Measurements from ENCODE around the gene ATP6V1G1. TPM values are rescaled to one million over a fixed set of nuclear protein-coding genes. Genes with fewer than 3 reads are reported as not detected.

ATP6V1G1 gene
- total and polyA plus RNA-seq, 7 experiments from 2014 or later, result 86.2 to 372 (median 133) TPM

DNA sequence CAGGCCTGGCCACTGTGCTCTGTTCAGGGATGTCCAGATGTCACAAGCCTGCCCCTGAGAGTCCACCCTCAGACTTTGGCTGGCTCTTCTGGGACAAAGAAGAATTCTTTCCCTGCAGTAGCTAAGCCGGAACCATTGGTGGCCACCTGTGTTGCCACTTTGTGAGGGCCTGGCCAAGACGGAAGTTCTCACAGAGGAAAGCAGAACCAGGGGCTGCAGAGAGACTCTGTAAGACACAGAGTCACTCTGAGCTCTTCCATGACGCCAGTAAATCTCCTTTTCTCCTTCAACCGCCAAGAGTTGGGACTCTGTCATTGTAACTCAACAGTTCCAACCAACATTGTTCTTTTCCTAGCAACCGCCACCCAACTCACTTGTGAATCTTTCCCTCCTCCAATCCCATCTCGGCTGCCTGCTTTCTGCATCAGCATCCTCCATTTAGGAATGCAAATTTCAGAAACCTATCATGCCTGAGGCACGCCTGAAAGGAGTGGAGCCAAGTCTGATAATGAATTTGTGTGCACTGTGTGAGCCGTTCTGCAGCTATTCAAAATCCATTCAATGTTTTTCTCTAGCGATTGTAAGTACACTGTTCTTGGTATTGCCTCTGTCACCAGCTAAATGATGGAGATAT, 37.8 kb upstream of the ATP6V1G1 start:
- peaks cover 0 to 48% (median 9%) of the 10 kb centered on the region in 5 donors for H3K27me3 Mint-ChIP-seq
- intact Hi-C loops (cut with micrococcal nuclease), result no loop called here
- Histone ChIP-seq H3K4me3 (ENCODE audit: low read length) (no peak overlapping the region), H3K9me3 (ENCODE audit: control insufficient read depth in 2 of 3, low read length in 3 of 3) (no peaks in the 10 kb centered on the region), H3K27me3 (ENCODE audit: control insufficient read depth in 2 of 2, insufficient read depth in 2 of 2, low read length in 2 of 2) (peaks cover 0 to 5% of the 10 kb centered on the region in 2 donors), H3K4me1 (ENCODE audit: control insufficient read depth in 2 of 2, insufficient read depth in 2 of 2, low read length in 2 of 2) (no peaks in the 10 kb centered on the region), H3K27ac (ENCODE audit: low read depth, low read length) (no peak overlapping the region), H3K36me3 (ENCODE audit: control insufficient read depth in 2 of 3, insufficient read depth in 3 of 3, low read length in 3 of 3) (no peaks in the 10 kb centered on the region)
- H3K4me1 Mint-ChIP-seq, result no peaks in the 10 kb centered on the region
- peaks cover 0 to 6% (median 0%) of the 10 kb centered on the region in 5 donors for H3K36me3 Mint-ChIP-seq
- H3K4me3 Mint-ChIP-seq, result no peak overlapping the region
- CTCF ChIA-PET, result interaction anchor here (1.0 to 1.5 kb wide), 2 partner anchors 95 to 103 kb away, joined by 3 to 4 read pairs; no protein-coding TSS in a partner anchor
- DNase-seq, result no peak
- H3K9me3 Mint-ChIP-seq, result peaks cover 0 to 5% (median 0%) of the 10 kb centered on the region in 11 donors
- H3K27ac Mint-ChIP-seq, result no peak overlapping the region
- POLR2A ChIA-PET, result interaction anchor here (0.7 kb wide), 1 partner anchor 19 kb away, joined by 3 read pairs; no protein-coding TSS in a partner anchor
- ATAC-seq, result peak; percentile 31

DNA sequence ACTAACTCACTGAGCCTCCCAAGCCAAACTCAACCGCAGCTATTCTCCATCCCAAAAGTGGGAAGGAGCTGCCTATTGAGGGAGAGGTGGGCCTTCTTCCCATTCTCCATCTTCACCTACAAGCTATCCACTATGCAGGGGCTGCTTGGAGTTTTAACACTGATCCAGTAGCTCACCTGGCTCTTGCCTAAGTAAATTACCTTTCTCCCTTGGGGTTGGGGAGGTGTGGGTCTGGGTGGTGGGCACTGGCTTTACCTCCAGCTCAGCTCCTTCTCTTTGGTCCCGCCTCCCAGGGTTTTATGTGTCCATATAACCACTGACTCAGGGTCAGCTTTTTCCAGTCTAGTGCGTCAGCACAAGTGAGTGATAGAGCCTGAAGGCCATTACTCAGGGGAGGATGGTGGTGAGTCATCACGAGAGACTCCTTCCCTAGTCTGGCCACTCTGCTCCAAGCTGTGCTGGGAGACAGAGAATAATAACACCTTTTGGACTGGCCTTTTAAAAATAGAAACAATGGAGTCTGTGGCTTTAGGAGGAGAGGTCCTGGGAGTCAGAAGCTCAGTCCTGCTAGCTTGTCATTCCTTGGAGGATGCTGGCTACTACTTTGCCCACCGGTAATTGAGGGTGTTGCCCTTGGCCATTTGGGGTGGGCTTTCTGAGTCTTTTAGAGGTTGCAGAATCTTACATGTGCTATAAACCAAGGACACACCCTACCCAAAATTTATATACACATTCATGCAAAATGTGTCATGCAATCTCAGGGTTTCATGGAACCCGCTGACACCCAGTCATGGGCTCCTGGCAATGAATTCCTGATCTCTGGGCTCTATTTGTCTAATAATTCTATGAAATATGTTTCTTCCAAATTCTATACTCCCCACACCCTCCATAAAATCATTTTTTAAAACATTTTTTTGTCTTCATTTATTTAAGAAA, 35.6 kb upstream of the ATP6V1G1 start:
- DNase-seq, result no peak
- POLR2A ChIA-PET, result interaction anchor here (0.6 kb wide), 1 partner anchor 531 kb away, joined by 3 read pairs; no protein-coding TSS in a partner anchor
- peaks cover 0 to 11% (median 0%) of the 10 kb centered on the region in 11 donors for H3K9me3 Mint-ChIP-seq

DNA sequence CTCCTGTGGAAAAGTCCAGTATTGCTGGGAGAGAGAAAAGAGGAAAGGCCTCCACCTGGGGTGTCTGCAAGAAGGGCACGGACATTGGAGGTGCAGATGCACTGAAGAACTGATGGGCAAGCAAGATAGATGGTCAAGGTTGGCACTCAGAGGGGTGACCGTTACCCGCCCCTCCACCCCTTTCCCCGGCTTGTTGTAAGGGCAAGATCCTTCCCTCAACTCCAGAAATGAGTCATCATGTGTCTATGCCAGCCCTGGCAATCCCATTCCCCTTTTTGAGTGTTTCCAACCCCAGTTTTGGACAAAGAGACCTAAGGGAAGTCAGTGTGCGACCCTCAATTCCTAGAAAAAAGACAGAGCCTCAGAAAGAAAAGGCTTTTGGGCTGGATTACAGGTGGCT, 34.9 kb upstream of the ATP6V1G1 start:
- Mint-ChIP-seq H3K36me3 (peaks cover 0 to 5% (median 0%) of the 10 kb centered on the region in 5 donors), H3K4me3 (no peak overlapping the region), H3K4me1 (peaks cover 0 to 3% (median 0%) of the 10 kb centered on the region in 7 donors), H3K9me3 (peaks cover 0 to 6% (median 0%) of the 10 kb centered on the region in 11 donors), H3K27me3 (peaks cover 0 to 28% (median 0%) of the 10 kb centered on the region in 5 donors), H3K27ac (no peak overlapping the region)
- H3K27ac ChIP-seq (ENCODE audit: low read depth, low read length), result no peak overlapping the region
- CTCF ChIA-PET, result no interaction called here
- no peaks in the 10 kb centered on the region for H3K4me1 ChIP-seq (ENCODE audit: control insufficient read depth in 2 of 2, insufficient read depth in 2 of 2, low read length in 2 of 2)
- H3K4me3 ChIP-seq (ENCODE audit: low read length), result no peak overlapping the region
- POLR2A ChIA-PET, result no interaction called here
- peaks cover 0 to 4% (median 0%) of the 10 kb centered on the region in 3 experiments for H3K9me3 ChIP-seq (ENCODE audit: control insufficient read depth in 2 of 3, low read length in 3 of 3)
- no peaks in the 10 kb centered on the region for H3K36me3 ChIP-seq (ENCODE audit: control insufficient read depth in 2 of 3, insufficient read depth in 3 of 3, low read length in 3 of 3)
- intact Hi-C loops (cut with micrococcal nuclease), result no loop called here
- ATAC-seq, result no peak
- H3K27me3 ChIP-seq (ENCODE audit: control insufficient read depth in 2 of 2, insufficient read depth in 2 of 2, low read length in 2 of 2), result no peaks in the 10 kb centered on the region
- DNase-seq, result no peak

More for the DNA sequence above, 35.6 kb upstream of the ATP6V1G1 start:
- H3K36me3 Mint-ChIP-seq, result peaks cover 0 to 11% (median 0%) of the 10 kb centered on the region in 5 donors
- intact Hi-C loops (cut with micrococcal nuclease), result no loop called here
- H3K4me1 ChIP-seq (ENCODE audit: control insufficient read depth in 2 of 2, insufficient read depth in 2 of 2, low read length in 2 of 2), result no peaks in the 10 kb centered on the region
- H3K27ac ChIP-seq (ENCODE audit: low read depth, low read length), result no peak overlapping the region
- no peaks in the 10 kb centered on the region for H3K36me3 ChIP-seq (ENCODE audit: control insufficient read depth in 2 of 3, insufficient read depth in 3 of 3, low read length in 3 of 3)
- H3K27me3 ChIP-seq (ENCODE audit: control insufficient read depth in 2 of 2, insufficient read depth in 2 of 2, low read length in 2 of 2), result peaks cover 0 to 2% of the 10 kb centered on the region in 2 donors
- peak; percentile 70 for ATAC-seq
- H3K9me3 ChIP-seq (ENCODE audit: control insufficient read depth in 2 of 3, low read length in 3 of 3), result peaks cover 0 to 4% (median 0%) of the 10 kb centered on the region in 3 experiments
- H3K4me1 Mint-ChIP-seq, result peaks cover 0 to 2% (median 0%) of the 10 kb centered on the region in 7 donors
- CTCF ChIA-PET, result no interaction called here
- peaks cover 0 to 33% (median 5%) of the 10 kb centered on the region in 5 donors for H3K27me3 Mint-ChIP-seq
- H3K27ac Mint-ChIP-seq, result no peak overlapping the region
- H3K4me3 ChIP-seq (ENCODE audit: low read length), result no peak overlapping the region
- H3K4me3 Mint-ChIP-seq, result no peak overlapping the region

DNA sequence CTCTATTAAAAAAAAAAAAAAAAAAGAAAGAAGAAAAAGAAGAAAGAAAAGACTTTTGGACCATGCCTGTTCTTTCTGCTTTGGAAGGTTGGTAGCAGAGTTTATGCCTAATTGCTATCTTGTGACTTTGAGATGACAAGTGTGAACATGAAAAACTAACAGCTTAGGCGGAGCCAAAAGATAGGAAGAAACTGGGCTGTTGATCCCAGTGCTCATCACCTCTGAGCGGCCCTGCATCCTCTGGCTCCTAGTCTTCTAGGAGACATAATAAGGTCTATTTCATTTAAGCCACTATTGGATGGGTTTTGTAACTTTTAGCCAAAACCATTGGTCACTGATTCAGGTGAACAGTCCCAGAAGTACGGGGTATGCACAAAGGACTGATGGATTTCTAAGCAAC, 34.4 kb upstream of the ATP6V1G1 start:
- intact Hi-C loops (cut with micrococcal nuclease), result no loop called here
- CTCF ChIA-PET, result no interaction called here

DNA sequence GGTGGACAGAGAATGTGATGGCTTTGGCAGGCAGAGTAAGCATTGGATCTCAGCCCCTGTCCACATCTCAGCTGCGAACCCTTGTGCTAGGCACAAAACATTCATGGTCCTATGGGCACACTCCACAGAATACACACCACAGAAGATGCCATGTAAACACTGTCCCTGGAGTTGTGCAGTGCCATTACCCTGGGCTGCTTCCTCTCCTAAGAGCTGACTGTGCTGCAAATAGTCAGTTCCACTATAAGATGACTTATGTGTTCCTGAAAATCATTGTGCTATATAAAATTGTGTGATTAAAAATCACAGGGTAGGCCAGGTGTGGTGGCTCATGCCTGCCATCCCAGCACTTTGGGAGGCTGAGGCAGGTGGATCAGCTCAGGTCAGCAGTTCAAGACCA, 31.9 kb upstream of the ATP6V1G1 start:
- H3K36me3 Mint-ChIP-seq, result peaks cover 0 to 5% (median 0%) of the 10 kb centered on the region in 5 donors
- POLR2A ChIA-PET, result no interaction called here

More for the DNA sequence above, 34.4 kb upstream of the ATP6V1G1 start:
- Histone ChIP-seq H3K9me3 (ENCODE audit: control insufficient read depth in 2 of 3, low read length in 3 of 3) (peaks cover 0 to 4% (median 0%) of the 10 kb centered on the region in 3 experiments), H3K4me3 (ENCODE audit: low read length) (no peak overlapping the region), H3K27me3 (ENCODE audit: control insufficient read depth in 2 of 2, insufficient read depth in 2 of 2, low read length in 2 of 2) (no peaks in the 10 kb centered on the region), H3K4me1 (ENCODE audit: control insufficient read depth in 2 of 2, insufficient read depth in 2 of 2, low read length in 2 of 2) (no peaks in the 10 kb centered on the region), H3K27ac (ENCODE audit: low read depth, low read length) (no peak overlapping the region), H3K36me3 (ENCODE audit: control insufficient read depth in 2 of 3, insufficient read depth in 3 of 3, low read length in 3 of 3) (no peaks in the 10 kb centered on the region)
- H3K36me3 Mint-ChIP-seq, result peaks cover 0 to 5% (median 0%) of the 10 kb centered on the region in 5 donors
- ATAC-seq (no peak), DNase-seq (no peak)
- no peak overlapping the region for H3K4me3 Mint-ChIP-seq
- peaks cover 0 to 6% (median 0%) of the 10 kb centered on the region in 11 donors for H3K9me3 Mint-ChIP-seq
- no peak overlapping the region for H3K27ac Mint-ChIP-seq
- peaks cover 0 to 5% (median 0%) of the 10 kb centered on the region in 7 donors for H3K4me1 Mint-ChIP-seq
- POLR2A ChIA-PET, result no interaction called here
- H3K27me3 Mint-ChIP-seq, result peaks cover 0 to 26% (median 0%) of the 10 kb centered on the region in 5 donors

DNA sequence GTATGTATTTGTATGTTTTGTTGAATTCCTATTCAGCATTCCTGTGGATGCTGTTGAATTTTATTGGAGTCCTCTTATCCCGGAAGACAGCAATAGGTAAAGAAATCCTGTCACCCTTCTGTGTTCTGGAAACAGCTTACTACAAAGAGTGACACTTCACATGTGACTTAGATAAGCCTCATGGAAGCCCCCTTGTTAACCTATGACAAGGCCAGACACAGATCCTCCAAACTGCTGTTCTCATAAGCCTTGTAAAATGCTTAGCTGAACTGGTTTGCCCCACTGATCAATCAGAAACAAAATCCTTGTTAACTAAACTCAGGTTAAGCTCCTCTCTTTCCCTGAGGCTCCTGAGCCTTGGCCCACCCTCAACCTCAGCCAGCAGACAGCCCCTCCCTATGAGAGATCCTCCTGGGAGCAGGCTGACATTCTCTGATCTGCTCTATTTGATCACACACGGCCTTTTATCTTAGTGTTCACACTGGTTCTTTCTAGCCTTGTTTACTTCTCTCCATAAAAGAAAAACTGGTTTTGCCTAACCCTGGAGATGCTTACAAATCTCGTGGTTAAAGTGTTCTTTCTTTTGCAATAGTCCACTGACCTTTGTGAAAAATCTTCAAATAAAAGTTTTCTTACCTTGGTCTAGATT, 29.4 kb upstream of the ATP6V1G1 start:
- DNase-seq, result no peak
- no peak overlapping the region for H3K4me3 ChIP-seq (ENCODE audit: low read length)
- Mint-ChIP-seq H3K36me3 (peaks cover 0 to 5% (median 0%) of the 10 kb centered on the region in 5 donors), H3K27me3 (peaks cover 0 to 20% (median 0%) of the 10 kb centered on the region in 5 donors), H3K4me1 (peaks cover 0 to 7% (median 0%) of the 10 kb centered on the region in 7 donors), H3K9me3 (peaks cover 0 to 6% (median 0%) of the 10 kb centered on the region in 11 donors), H3K4me3 (no peak overlapping the region), H3K27ac (peak overlapping the region in 1 of 9 donors; percentile 39)
- intact Hi-C loops (cut with micrococcal nuclease), result no loop called here
- no peak for ATAC-seq
- ChIA-PET POLR2A (no interaction called here), CTCF (interaction anchor here (0.6 kb wide), 1 partner anchor 46 kb away, joined by 3 read pairs; no protein-coding TSS in a partner anchor)
- peaks cover 0 to 4% (median 0%) of the 10 kb centered on the region in 3 experiments for H3K9me3 ChIP-seq (ENCODE audit: control insufficient read depth in 2 of 3, low read length in 3 of 3)
- no peaks in the 10 kb centered on the region for H3K27me3 ChIP-seq (ENCODE audit: control insufficient read depth in 2 of 2, insufficient read depth in 2 of 2, low read length in 2 of 2)
- no peak overlapping the region for H3K27ac ChIP-seq (ENCODE audit: low read depth, low read length)
- H3K4me1 ChIP-seq (ENCODE audit: control insufficient read depth in 2 of 2, insufficient read depth in 2 of 2, low read length in 2 of 2), result no peaks in the 10 kb centered on the region
- H3K36me3 ChIP-seq (ENCODE audit: control insufficient read depth in 2 of 3, insufficient read depth in 3 of 3, low read length in 3 of 3), result no peaks in the 10 kb centered on the region

More for the DNA sequence above, 31.9 kb upstream of the ATP6V1G1 start:
- H3K4me1 ChIP-seq (ENCODE audit: control insufficient read depth in 2 of 2, insufficient read depth in 2 of 2, low read length in 2 of 2), result no peaks in the 10 kb centered on the region
- CTCF ChIA-PET, result no interaction called here
- no peaks in the 10 kb centered on the region for H3K36me3 ChIP-seq (ENCODE audit: control insufficient read depth in 2 of 3, insufficient read depth in 3 of 3, low read length in 3 of 3)
- H3K27ac ChIP-seq (ENCODE audit: low read depth, low read length), result no peak overlapping the region
- DNase-seq, result no peak
- intact Hi-C loops (cut with micrococcal nuclease), result no loop called here
- no peak overlapping the region for H3K4me3 ChIP-seq (ENCODE audit: low read length)
- H3K4me3 Mint-ChIP-seq, result no peak overlapping the region
- H3K9me3 ChIP-seq (ENCODE audit: control insufficient read depth in 2 of 3, low read length in 3 of 3), result peaks cover 0 to 4% (median 0%) of the 10 kb centered on the region in 3 experiments
- peaks cover 0 to 7% (median 0%) of the 10 kb centered on the region in 7 donors for H3K4me1 Mint-ChIP-seq
- peaks cover 0 to 6% (median 0%) of the 10 kb centered on the region in 11 donors for H3K9me3 Mint-ChIP-seq
- H3K27me3 ChIP-seq (ENCODE audit: control insufficient read depth in 2 of 2, insufficient read depth in 2 of 2, low read length in 2 of 2), result no peaks in the 10 kb centered on the region
- H3K27ac Mint-ChIP-seq, result no peak overlapping the region
- ATAC-seq, result no peak
- peaks cover 0 to 13% (median 0%) of the 10 kb centered on the region in 5 donors for H3K27me3 Mint-ChIP-seq
